ENCODE data around the gene C4orf50.

The C4orf50 gene

GRCh38 chr4:5897674-5898073 lies 120.6 kb downstream of the C4orf50 start:
- in situ Hi-C loops (cut with HindIII; ENCODE audit: low sequenced_read_pairs), result no loop called here

GRCh38 chr4:5895287-5895686 lies 122.9 kb downstream of the C4orf50 start:
- in situ Hi-C loops (cut with HindIII; ENCODE audit: low sequenced_read_pairs), result no loop called here

GRCh38 chr4:5894266-5894665 lies 124.0 kb downstream of the C4orf50 start:
- in situ Hi-C loops (cut with HindIII; ENCODE audit: low sequenced_read_pairs), result no loop called here

- in situ Hi-C loops (cut with HindIII; ENCODE audit: low sequenced_read_pairs), result no loop called here
Measured at GRCh38 chr4:5893591-5893990, 124.6 kb downstream of the C4orf50 start.

- in situ Hi-C loops (cut with HindIII; ENCODE audit: low sequenced_read_pairs), result no loop called here
Measured at GRCh38 chr4:5893004-5893580, 125.1 kb downstream of the C4orf50 start, which contains the start of gene CRMP1. CRMP1 (minus strand) TSS chr4:5893086; CDS start chr4:5892969, 117 bp downstream.

GRCh38 chr4:5892323-5893003 lies 125.8 kb downstream of the C4orf50 start:
- in situ Hi-C loops (cut with HindIII; ENCODE audit: low sequenced_read_pairs), result no loop called here

- in situ Hi-C loops (cut with HindIII; ENCODE audit: low sequenced_read_pairs), result no loop called here
Measured at GRCh38 chr4:5891563-5892322, 126.5 kb downstream of the C4orf50 start.

GRCh38 chr4:5890063-5890727 lies 128.0 kb downstream of the C4orf50 start:
- in situ Hi-C loops (cut with HindIII; ENCODE audit: low sequenced_read_pairs), result no loop called here

- in situ Hi-C loops (cut with HindIII; ENCODE audit: low sequenced_read_pairs), result no loop called here
Measured at GRCh38 chr4:5889002-5889696, 129.1 kb downstream of the C4orf50 start.

GRCh38 chr4:5888222-5889001 lies 129.8 kb downstream of the C4orf50 start:
- in situ Hi-C loops (cut with HindIII; ENCODE audit: low sequenced_read_pairs), result no loop called here

GRCh38 chr4:5887361-5888221 lies 130.6 kb downstream of the C4orf50 start:
- in situ Hi-C loops (cut with HindIII; ENCODE audit: low sequenced_read_pairs), result no loop called here

- in situ Hi-C loops (cut with HindIII; ENCODE audit: low sequenced_read_pairs), result no loop called here
Measured at GRCh38 chr4:5887011-5887360, 131.2 kb downstream of the C4orf50 start.

- in situ Hi-C loops (cut with HindIII; ENCODE audit: low sequenced_read_pairs), result no loop called here
Measured at GRCh38 chr4:5885733-5886132, 132.5 kb downstream of the C4orf50 start.

- in situ Hi-C loops (cut with HindIII; ENCODE audit: low sequenced_read_pairs), result no loop called here
Measured at GRCh38 chr4:5884796-5885195, 133.4 kb downstream of the C4orf50 start.

- in situ Hi-C loops (cut with HindIII; ENCODE audit: low sequenced_read_pairs), result no loop called here
Measured at GRCh38 chr4:5883916-5884315, 134.3 kb downstream of the C4orf50 start.

- in situ Hi-C loops (cut with HindIII; ENCODE audit: low sequenced_read_pairs), result no loop called here
Measured at GRCh38 chr4:5882947-5883346, 135.3 kb downstream of the C4orf50 start.

GRCh38 chr4:5881340-5881739 lies 136.9 kb downstream of the C4orf50 start:
- in situ Hi-C loops (cut with HindIII; ENCODE audit: low sequenced_read_pairs), result no loop called here

- in situ Hi-C loops (cut with HindIII; ENCODE audit: low sequenced_read_pairs), result no loop called here
Measured at GRCh38 chr4:5878359-5878758, 139.9 kb downstream of the C4orf50 start.

- in situ Hi-C loops (cut with HindIII; ENCODE audit: low sequenced_read_pairs), result no loop called here
Measured at GRCh38 chr4:5877392-5877791, 140.8 kb downstream of the C4orf50 start.

Measured in DLD1 (cell line).